GM23338 (cell line): ENCODE data around the gene PKDCC.

Experiments
- CTCF ChIP-seq, 2 experiments: fragments of 200-600 bp in 1 of 2; sonication (generic) in 1 of 2; conservative IDR thresholded peaks; 2 replicates each; pipeline versions ENCODE4 v1.5.1 to v1.6.1; 2016 to 2017; ENCODE audit warnings: antibody characterized with exemption in 2 of 2, low read depth in 2 of 2, mild to moderate bottlenecking in 2 of 2, moderate library complexity in 1 of 2
- EZH2 ChIP-seq: fragments of 200-600 bp; sonication (generic); IDR thresholded peaks from one replicate; pipeline ENCODE4 v1.8.0; 2017; ENCODE audit warnings: antibody characterized with exemption, mild to moderate bottlenecking, low read depth; ENCODE audit not compliant: unreplicated experiment
- POLR2AphosphoS5 ChIP-seq: IDR thresholded peaks from 2 replicates; pipeline ENCODE4 v1.6.1; 2016; ENCODE audit warnings: antibody characterized with exemption, low read depth
- REST ChIP-seq: IDR thresholded peaks from one replicate; pipeline ENCODE4 v1.6.1; 2018; ENCODE audit warnings: antibody characterized with exemption; ENCODE audit not compliant: unreplicated experiment
- ZNF331 ChIP-seq: fragments of 250-450 bp; sonication (Bioruptor Pico); IDR thresholded peaks from 2 replicates; pipeline ENCODE4 v1.5.0; 2020; ENCODE audit warnings: low read depth, mild to moderate bottlenecking, moderate library complexity

- TF ChIP-seq CTCF (conservative IDR thresholded peaks at IDR 0.05; ENCODE audit: low read depth in 2 of 2) = no peak
- TF ChIP-seq REST = no peak
- TF ChIP-seq POLR2AphosphoS5 = no peak
- no peak for TF ChIP-seq EZH2
- TF ChIP-seq ZNF331 = no peak
Observed at GRCh38 chr2:42045848-42046748, 1.7 kb upstream of the PKDCC start.
